Tibial artery (tissue), 4 donors: ENCODE data around the gene POLE.

Source experiments
- DNase-seq, 2 donors: peaks; one replicate each; pipeline ENCODE4 v3.0.0-alpha.2; 2019
- H3K27ac ChIP-seq, 2 donors: fragments of 200-600 bp; sonication (generic) in 1 of 2; 1 replicate in 1 of 2; 2 replicates in 1 of 2; pipeline ENCODE4 v1.5.1; 2018 to 2019; ENCODE audit warnings: mild to moderate bottlenecking in 1 of 2
- H3K27me3 ChIP-seq, 2 donors: fragments of 200-600 bp; sonication (generic) in 1 of 2; one replicate each; pipeline versions ENCODE4 v1.5.1 to v1.6.0; 2016 to 2019
- H3K36me3 ChIP-seq, 3 donors: fragments of 200-600 bp; sonication (generic) in 2 of 3; one replicate each; pipeline ENCODE4 v1.5.1; 2016 to 2019; ENCODE audit warnings: mild to moderate bottlenecking in 2 of 3
- H3K4me1 ChIP-seq, 4 donors: fragments of 200-600 bp; sonication (generic) in 2 of 4; 1 replicate in 3 of 4; 2 replicates in 1 of 4; pipeline ENCODE4 v1.5.1; 2016 to 2019
- H3K4me3 ChIP-seq, 2 donors: fragments of 200-600 bp; sonication (generic) in 1 of 2; 1 replicate in 1 of 2; 2 replicates in 1 of 2; pipeline ENCODE4 v1.5.1; 2018 to 2019; ENCODE audit warnings: mild to moderate bottlenecking in 2 of 2
- H3K9me3 ChIP-seq, 3 donors: fragments of 200-600 bp; sonication (generic) in 1 of 3; one replicate each; pipeline ENCODE4 v1.5.1; 2016 to 2019
- intact Hi-C: fragments of 100-400 bp; cut with DNase I; formaldehyde crosslinking; loops from one replicate; pipeline ENCODE4 v1.15.0; 2023; ENCODE audit warnings: low total_unique reads
- TF ChIP-seq, protein P1 (sequence below), 2 experiments: fragments of 200-600 bp in 1 of 2; fragments of 450-650 bp in 1 of 2; IDR thresholded peaks; one replicate each; pipeline ENCODE4 v1.5.1; 2017 to 2019; ENCODE audit warnings: antibody characterized with exemption in 2 of 2, mild to moderate bottlenecking in 1 of 2, moderate library complexity in 1 of 2

POLE gene

DNA sequence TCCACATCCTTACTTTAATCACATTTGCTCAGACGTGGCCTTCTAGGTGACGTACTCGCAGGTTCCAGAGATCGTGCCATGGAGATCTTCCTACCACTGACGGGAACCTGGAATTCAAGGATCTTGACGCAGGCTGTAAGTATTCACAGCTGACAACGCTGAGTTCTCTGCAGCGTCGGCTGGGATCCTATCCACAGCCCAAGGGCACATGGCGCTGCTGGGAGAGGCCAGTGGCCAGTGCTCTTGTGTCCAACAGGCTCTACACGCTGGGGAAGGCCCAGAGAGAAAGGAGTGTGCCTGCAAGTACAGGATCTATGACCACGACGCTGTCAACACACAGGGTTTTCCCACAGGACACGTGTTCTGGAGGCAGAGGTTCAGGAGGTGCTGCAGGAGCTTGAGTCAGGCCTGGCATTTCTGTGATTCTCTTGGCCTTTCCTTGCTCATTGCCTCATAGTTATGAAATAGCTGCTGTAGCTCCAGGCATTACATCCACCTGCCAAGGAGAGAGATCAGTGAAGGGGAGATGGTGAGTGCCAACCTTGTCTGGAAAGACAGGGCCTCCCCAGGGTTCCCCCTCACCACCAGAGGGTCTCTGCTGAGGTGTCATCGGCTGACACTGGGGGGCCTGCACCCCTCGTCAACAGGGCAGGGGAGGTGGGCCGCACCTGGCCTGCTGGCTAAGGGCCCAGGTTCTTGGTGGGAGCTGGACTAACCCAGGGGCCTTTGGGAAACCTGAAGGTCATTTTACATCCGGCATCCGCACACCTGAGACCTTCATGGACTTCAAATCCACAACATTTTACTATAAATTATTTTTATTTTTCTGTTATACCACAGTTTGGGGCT lies 98.1 kb downstream of the POLE start:
- H3K36me3 ChIP-seq = peaks cover 0 to 9% (median 0%) of the 10 kb centered on the region in 3 donors
- intact Hi-C loops = no loop called here
- H3K9me3 ChIP-seq = no peaks in the 10 kb centered on the region
- no peak overlapping the region for H3K4me3 ChIP-seq
- H3K27me3 ChIP-seq = peaks cover 0 to 17% of the 10 kb centered on the region in 2 donors
- TF ChIP-seq, protein P1, sequence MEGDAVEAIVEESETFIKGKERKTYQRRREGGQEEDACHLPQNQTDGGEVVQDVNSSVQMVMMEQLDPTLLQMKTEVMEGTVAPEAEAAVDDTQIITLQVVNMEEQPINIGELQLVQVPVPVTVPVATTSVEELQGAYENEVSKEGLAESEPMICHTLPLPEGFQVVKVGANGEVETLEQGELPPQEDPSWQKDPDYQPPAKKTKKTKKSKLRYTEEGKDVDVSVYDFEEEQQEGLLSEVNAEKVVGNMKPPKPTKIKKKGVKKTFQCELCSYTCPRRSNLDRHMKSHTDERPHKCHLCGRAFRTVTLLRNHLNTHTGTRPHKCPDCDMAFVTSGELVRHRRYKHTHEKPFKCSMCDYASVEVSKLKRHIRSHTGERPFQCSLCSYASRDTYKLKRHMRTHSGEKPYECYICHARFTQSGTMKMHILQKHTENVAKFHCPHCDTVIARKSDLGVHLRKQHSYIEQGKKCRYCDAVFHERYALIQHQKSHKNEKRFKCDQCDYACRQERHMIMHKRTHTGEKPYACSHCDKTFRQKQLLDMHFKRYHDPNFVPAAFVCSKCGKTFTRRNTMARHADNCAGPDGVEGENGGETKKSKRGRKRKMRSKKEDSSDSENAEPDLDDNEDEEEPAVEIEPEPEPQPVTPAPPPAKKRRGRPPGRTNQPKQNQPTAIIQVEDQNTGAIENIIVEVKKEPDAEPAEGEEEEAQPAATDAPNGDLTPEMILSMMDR (IDR thresholded peaks at IDR 0.05) = no peak
- DNase-seq = no peak
- peaks cover 0 to 8% (median 3%) of the 10 kb centered on the region in 4 donors for H3K4me1 ChIP-seq
- no peak overlapping the region for H3K27ac ChIP-seq

DNA sequence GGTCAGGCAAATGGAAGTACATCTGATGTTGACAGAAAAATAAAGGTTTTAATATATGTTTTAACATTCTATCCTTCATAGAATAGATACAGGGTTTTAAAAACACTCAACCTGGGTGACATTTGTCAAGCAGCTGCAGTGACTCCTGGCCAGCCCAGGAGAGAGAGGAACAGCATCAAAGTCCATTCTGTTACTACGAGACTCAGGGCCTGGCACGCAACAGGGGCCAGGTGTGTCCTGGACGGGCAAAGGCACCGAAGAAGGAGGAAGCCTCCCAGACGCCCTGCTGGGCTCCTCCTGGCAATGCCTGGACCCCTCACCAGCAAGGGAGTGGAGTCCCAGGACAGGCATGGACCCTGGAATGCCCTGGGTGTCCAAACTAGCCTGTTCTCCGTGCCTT lies 98.8 kb downstream of the POLE start:
- peaks cover 0 to 13% of the 10 kb centered on the region in 2 donors for H3K27me3 ChIP-seq
- peaks cover 0 to under 1% (median 0%) of the 10 kb centered on the region in 4 donors for H3K4me1 ChIP-seq
- intact Hi-C loops = no loop called here
- H3K36me3 ChIP-seq = peaks cover 0 to 14% (median 0%) of the 10 kb centered on the region in 3 donors
- H3K9me3 ChIP-seq = no peaks in the 10 kb centered on the region
- TF ChIP-seq, protein P1 (IDR thresholded peaks at IDR 0.05) = no peak
- DNase-seq = no peak
- H3K27ac ChIP-seq = no peak overlapping the region
- H3K4me3 ChIP-seq = no peak overlapping the region

DNA sequence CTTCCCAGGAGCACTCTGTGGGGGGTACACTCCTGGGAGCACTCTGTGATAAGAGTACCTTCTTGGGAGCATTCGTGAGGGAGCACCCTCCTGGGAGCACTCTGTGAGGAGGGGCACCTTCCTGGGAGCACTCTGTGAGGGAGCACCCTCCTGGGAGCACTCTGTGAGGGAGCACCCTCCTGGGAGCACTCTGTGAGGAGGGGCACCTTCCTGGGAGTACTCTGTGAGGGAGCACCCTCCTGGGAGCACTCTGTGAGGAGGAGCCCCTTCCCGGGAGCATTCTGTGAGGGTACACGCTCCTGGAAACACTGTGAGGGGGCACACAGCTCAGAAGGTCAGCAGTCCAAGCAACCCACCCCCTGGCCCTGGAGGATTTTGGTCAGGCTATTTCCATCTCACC lies 99.4 kb downstream of the POLE start:
- TF ChIP-seq, protein P1 (IDR thresholded peaks at IDR 0.05) = no peak
- no peak overlapping the region for H3K27ac ChIP-seq
- peaks cover 0 to 7% of the 10 kb centered on the region in 2 donors for H3K27me3 ChIP-seq
- intact Hi-C loops = no loop called here
- H3K4me1 ChIP-seq = no peaks in the 10 kb centered on the region
- H3K36me3 ChIP-seq = peaks cover 0 to 18% (median 3%) of the 10 kb centered on the region in 3 donors
- DNase-seq = no peak
- no peak overlapping the region for H3K4me3 ChIP-seq
- H3K9me3 ChIP-seq = no peaks in the 10 kb centered on the region

DNA sequence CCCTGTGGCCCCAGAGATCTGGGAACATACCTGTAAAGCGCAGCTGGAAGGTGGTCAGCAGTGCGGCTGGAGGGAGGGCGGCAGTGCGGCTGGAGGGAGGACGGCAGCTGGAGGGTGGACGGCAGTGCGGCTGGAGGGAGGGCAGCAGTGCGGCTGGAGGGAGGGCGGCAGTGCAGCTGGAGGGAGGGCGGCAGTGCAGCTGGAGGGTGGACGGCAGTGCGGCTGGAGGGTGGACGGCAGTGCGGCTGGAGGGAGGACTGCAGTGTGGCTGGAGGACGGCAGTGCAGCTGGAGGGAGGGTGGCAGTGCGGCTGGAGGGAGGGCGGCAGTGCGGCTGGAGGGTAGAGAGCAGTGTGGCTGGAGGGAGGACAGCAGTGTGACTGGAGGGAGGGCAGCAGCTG lies 100.2 kb downstream of the POLE start:
- Histone ChIP-seq H3K27me3 (no peaks in the 10 kb centered on the region), H3K4me3 (no peak overlapping the region), H3K4me1 (no peaks in the 10 kb centered on the region), H3K36me3 (peaks cover 0 to 27% (median 8%) of the 10 kb centered on the region in 3 donors), H3K27ac (no peak overlapping the region), H3K9me3 (no peaks in the 10 kb centered on the region)
- intact Hi-C loops = no loop called here
- DNase-seq = no peak
- TF ChIP-seq, protein P1 (IDR thresholded peaks at IDR 0.05) = no peak

DNA sequence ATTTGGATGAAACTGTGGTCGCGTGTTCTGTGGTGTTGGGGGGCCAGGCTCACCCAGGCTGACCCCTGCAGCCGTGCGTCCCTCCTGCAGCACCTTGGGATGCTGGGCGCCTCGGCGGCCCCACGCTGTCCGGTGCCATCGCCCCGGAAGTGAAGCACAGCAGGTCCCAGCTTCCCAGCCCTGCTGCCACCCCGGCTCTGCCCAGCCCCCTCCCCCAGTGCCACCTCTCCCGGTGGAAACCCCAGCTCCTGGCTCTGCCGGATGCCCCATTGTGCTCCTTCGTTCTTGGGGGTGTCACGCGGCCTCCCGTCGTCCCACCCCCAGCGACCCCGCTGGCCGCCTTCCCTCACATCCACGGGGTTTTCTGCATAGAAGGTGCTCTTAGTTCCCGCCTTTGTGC lies 102.0 kb downstream of the POLE start:
- TF ChIP-seq, protein P1 (IDR thresholded peaks at IDR 0.05) = no peak
- no peak for DNase-seq
- no peak overlapping the region for H3K27ac ChIP-seq
- intact Hi-C loops = no loop called here
- no peaks in the 10 kb centered on the region for H3K4me1 ChIP-seq
- H3K9me3 ChIP-seq = no peaks in the 10 kb centered on the region
- H3K36me3 ChIP-seq = peaks cover 0 to 44% (median 21%) of the 10 kb centered on the region in 3 donors
- H3K4me3 ChIP-seq = no peak overlapping the region
- H3K27me3 ChIP-seq = no peaks in the 10 kb centered on the region
